Left renal cortex interstitium (tissue), 4 donors: ENCODE measurements around the gene IFI27L2. TPM values are rescaled to one million over a fixed set of nuclear protein-coding genes. Genes with fewer than 3 reads are reported as not detected.
"Not testable (repeated sequence)": the region's sequence is repeated elsewhere in the genome, so short reads cannot be mapped to it uniquely, and the experiment has no call there.

Experiments used
- DNase-seq, 4 donors: peaks; one replicate each; pipeline ENCODE4 v3.0.0-alpha.2; 2013; ENCODE audit warnings: low read depth in 4 of 4, low spot score in 2 of 4, missing footprints in 1 of 4
- polyA plus RNA-seq, 4 donors: library from polyadenylated mRNA; unstranded; fragments of 120-200 nt; gene quantifications; one replicate each; pipeline ENCODE4 v1.2.1, GENCODE V29; 2013; ENCODE audit not compliant: insufficient read length in 4 of 4

IFI27L2 gene
- 10 to 100 TPM; 18.3 to 47.3 (median 24.0) TPM for polyA plus RNA-seq

- peak in 3 of 4 donors; percentile 45 to 68 (median 58) for DNase-seq
Observed at GRCh38 chr14:94129111-94129757, at the start of gene IFI27L2. TSS of gene IFI27L2 (minus strand) at chr14:94129604. CDS start at chr14:94129564, 40 bp downstream.

GRCh38 chr14:94177806-94178205 is 48.4 kb upstream of the IFI27L2 start:
- DNase-seq, result no peak

DNA sequence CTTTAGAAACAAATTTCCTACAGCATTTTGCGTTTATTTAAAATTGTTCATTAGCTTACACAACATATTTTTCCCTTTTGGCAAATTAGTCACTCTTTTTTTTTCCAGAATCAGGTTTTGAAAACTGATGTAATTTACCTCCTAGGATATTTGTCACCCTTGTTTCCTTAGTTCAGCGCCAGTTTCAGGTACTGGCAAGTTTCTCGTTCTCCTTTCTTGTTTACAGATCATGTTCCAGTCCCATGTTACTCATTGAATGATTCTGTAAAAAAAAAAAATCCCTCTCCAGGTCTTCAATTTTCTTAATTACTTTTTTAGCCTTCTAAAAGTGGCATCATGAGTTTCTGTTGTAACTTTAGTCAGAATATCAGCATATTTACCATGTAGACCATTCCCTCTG is 47.4 kb upstream of the IFI27L2 start:
- no peak for DNase-seq

DNA sequence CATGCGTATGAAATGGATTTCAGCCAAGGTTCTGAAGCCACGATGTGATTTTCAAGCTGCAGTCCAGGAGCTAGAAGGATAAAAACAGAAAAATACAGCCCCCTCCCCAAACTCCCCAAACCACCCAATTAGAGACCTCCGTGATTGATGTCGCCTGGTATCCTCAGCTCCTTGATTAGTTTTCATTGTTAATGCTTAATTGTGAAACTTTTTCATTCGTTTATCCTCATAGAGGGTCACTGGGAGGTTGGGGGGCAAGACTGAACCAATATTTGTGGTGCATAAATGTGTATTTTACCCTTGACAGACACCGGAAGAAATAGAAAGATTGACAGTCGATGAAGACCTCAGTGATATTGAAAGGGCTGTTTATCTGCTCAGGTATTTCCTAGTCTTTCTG is 46.3 kb upstream of the IFI27L2 start:
- DNase-seq, result no peak

DNA sequence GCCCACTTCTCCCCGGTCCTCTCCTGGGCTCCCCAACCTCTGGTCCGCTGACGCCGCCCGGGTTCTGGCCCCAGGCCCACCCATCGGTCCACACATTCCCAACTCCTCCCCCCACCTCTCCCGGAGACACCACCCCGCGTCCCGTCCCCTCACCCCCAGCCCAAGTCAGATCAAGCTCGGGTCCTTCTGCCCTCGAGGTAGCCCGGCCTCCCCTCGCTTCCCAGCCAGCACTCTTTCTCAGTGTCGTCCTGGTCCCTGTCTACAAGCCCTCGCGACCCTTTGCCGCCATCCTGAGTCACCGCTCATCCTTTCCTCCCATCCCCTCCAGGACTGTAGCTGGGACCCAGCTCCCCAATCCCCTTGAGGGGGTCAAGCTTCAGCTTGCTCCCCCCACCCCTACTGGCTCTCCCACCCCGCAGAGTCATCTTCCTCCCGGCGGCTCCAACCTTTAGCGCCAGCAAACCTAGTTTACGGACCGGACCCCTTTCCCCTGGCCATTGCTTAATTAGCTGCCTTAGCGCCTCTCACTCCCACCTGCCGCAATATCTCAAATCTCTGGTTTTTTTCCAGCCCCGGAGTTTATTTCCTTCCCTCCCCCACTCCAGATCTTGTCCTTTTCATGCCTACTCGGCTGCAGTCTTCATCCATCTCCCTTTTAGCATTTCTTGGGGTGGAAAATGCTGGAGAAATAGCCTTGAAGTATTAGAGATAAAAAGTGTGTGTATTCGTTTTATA is 45.8 kb upstream of the IFI27L2 start:
- no peak for DNase-seq

DNA sequence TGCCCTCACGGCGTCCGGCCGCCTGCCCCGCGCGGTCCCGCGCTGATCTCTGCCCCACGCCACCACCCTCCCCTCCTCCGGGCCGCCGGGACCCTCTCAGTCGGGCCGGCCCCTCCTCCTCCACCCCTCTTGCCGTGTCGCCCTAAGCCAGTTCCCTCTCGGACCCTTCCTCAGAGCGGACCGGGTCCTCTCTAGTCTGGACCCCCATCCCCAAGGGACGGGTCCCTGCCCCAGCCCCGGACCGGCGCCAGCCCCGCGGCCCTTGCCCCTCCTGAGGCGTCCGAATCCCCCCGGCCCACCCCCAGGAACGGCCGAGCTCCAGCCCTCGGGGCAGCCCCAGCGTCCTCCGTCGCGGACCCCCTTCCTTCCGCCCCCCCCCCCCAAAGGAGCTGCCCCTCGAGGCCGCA is 45.2 kb upstream of the IFI27L2 start:
- DNase-seq, result no peak

- DNase-seq, result peak in 2 of 4 donors; percentile 54 to 67
Observed at GRCh38 chr14:94173885-94174603, 44.6 kb upstream of the IFI27L2 start, which contains the start of gene PPP4R4. TSS of gene PPP4R4 (plus strand) at chr14:94174322. CDS start at chr14:94174466, 144 bp downstream.

DNA sequence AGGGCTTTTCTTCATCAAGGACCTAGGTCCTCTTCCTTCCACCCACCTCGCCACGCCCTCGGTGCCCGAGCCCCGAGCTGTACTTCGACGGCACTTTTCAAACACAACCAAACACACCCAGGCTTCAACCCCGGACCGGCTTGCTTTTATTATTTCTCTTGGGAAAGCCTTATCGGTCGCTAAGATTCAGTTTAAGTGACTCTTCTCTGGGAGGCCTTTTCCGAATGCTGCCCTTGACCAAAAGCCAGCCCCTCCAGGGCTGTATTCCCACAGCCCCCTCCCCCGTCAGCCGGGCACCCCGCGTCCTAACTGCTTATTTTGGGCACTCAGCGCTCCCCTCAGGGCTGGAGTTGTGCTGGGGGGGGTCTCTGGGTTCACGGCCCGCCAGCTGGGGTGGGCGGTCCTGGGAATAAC is 44.1 kb upstream of the IFI27L2 start:
- no peak for DNase-seq

GRCh38 chr14:94172545-94172944 is 43.1 kb upstream of the IFI27L2 start:
- DNase-seq, result no peak

DNA sequence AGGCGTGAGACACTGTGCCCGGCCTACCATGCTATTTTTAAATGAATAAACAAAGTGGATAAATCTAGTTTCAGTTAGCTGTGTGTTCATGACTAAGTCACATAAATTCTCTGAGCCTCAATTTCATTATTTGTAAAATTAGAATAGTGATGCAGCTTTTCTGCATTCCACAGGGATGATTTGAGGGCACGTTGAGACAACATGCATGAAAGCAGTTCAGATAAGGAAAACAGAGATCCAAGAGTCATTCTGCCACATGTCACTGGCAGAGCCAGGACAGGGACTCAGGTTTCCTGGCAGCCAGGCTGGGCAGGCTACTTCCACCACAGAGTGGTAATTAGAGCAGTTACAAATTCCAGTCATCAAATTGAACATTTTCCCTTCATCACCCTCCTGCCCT is 41.8 kb upstream of the IFI27L2 start:
- no peak for DNase-seq

DNA sequence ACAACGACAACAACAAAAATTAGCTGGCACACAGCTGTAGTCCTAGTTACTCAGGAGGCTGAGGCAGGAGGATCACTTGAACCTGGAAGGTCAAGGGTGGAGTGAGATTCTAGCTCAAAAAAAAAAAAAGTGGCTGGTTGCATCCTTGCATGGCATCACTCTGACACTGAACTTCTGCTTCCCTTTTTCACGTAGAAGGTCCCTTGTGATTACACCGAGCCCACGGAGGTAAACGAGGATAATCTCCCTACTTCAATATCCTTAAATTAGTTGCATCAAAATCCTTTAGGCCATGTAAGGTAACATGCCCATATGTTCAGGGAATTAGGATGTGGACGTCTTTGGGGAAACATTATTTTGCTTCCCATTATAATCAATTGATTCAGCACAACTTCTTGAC is 40.7 kb upstream of the IFI27L2 start:
- DNase-seq, result no peak

DNA sequence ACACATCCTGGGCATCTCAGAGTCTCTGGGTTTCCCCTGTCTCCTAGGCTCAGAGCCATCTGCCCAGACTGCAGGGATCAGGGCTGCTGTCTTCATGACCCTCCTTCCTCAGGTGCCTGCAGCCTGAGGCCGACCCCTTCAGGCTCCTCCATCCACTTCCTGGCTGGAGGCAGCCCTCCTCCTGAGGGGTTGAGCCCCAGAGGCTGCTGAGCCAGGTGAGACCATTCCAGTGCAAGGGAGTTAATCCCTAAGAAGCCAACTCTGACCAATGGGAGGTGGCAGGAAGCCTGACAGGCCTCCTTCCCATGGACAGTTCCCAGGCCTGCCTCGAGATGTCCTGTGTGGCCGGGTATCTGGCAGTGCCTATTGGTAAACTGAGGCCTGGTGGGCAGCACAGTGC is 36.3 kb upstream of the IFI27L2 start:
- DNase-seq, result no peak

GRCh38 chr14:94164685-94165431 is 35.5 kb upstream of the IFI27L2 start:
- no peak for DNase-seq

GRCh38 chr14:94163796-94164195 is 34.4 kb upstream of the IFI27L2 start:
- no peak for DNase-seq

GRCh38 chr14:94162466-94162865 is 33.1 kb upstream of the IFI27L2 start:
- DNase-seq, result no peak

DNA sequence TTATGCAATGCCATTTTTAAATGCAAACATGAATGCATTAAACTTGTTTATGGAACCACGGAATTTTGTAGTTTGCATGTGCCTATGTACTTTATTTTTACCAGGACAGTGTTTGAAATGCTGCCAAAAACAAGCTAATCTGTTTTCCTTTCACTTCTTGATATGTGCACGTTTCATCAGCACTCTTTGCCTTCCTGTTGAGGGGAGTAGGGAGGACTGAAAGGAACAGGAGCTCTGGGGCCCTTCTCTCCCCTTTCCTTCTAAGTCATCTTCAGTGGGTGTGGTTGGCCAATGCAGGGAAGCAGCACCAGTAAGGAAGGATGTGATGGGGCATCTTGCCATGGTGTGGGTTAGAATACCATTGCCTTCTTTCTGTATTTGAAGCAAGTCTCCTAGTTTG is 32.6 kb upstream of the IFI27L2 start:
- DNase-seq, result no peak

GRCh38 chr14:94161058-94161457 is 31.7 kb upstream of the IFI27L2 start:
- no peak for DNase-seq

- no peak for DNase-seq
Observed at GRCh38 chr14:94158239-94158883, 29.0 kb upstream of the IFI27L2 start.

DNA sequence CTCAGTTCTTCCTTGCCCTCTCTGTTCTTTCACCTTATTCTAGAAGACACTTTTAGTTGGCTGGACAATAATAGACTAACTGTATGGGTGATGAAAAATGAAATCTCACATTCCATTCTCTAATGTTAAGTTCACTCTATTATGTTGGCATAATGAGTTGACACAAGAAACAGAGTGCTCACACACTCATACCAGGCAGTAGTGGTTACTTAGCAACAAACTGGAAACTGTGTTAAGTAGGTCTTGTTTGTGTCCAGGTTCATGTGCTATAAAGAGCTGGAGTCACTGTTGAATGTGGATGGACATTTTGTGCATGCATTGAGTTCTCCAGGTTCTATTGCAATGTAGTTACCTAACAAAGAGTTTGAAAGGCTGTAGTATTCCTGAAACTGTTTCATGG is 27.8 kb upstream of the IFI27L2 start:
- DNase-seq, result no peak

GRCh38 chr14:94156143-94156542 is 26.7 kb upstream of the IFI27L2 start:
- not testable (repeated sequence) for DNase-seq
